ENCODE measurements around the gene NCKAP1.

NCKAP1 gene, protein sequence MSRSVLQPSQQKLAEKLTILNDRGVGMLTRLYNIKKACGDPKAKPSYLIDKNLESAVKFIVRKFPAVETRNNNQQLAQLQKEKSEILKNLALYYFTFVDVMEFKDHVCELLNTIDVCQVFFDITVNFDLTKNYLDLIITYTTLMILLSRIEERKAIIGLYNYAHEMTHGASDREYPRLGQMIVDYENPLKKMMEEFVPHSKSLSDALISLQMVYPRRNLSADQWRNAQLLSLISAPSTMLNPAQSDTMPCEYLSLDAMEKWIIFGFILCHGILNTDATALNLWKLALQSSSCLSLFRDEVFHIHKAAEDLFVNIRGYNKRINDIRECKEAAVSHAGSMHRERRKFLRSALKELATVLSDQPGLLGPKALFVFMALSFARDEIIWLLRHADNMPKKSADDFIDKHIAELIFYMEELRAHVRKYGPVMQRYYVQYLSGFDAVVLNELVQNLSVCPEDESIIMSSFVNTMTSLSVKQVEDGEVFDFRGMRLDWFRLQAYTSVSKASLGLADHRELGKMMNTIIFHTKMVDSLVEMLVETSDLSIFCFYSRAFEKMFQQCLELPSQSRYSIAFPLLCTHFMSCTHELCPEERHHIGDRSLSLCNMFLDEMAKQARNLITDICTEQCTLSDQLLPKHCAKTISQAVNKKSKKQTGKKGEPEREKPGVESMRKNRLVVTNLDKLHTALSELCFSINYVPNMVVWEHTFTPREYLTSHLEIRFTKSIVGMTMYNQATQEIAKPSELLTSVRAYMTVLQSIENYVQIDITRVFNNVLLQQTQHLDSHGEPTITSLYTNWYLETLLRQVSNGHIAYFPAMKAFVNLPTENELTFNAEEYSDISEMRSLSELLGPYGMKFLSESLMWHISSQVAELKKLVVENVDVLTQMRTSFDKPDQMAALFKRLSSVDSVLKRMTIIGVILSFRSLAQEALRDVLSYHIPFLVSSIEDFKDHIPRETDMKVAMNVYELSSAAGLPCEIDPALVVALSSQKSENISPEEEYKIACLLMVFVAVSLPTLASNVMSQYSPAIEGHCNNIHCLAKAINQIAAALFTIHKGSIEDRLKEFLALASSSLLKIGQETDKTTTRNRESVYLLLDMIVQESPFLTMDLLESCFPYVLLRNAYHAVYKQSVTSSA
- long read RNA-seq, result 0 reads

GRCh38 chr2:183038341-183039300, at the start of gene NCKAP1:
TSS of gene NCKAP1 (minus strand) at chr2:183038457. CDS start at chr2:183038099, 358 bp downstream.
- DNase-seq (ENCODE audit: low read depth in 1 of 2, low spot score in 1 of 2), result peak in 1 of 2 experiments; percentile 58
- TF ChIP-seq, protein P1, sequence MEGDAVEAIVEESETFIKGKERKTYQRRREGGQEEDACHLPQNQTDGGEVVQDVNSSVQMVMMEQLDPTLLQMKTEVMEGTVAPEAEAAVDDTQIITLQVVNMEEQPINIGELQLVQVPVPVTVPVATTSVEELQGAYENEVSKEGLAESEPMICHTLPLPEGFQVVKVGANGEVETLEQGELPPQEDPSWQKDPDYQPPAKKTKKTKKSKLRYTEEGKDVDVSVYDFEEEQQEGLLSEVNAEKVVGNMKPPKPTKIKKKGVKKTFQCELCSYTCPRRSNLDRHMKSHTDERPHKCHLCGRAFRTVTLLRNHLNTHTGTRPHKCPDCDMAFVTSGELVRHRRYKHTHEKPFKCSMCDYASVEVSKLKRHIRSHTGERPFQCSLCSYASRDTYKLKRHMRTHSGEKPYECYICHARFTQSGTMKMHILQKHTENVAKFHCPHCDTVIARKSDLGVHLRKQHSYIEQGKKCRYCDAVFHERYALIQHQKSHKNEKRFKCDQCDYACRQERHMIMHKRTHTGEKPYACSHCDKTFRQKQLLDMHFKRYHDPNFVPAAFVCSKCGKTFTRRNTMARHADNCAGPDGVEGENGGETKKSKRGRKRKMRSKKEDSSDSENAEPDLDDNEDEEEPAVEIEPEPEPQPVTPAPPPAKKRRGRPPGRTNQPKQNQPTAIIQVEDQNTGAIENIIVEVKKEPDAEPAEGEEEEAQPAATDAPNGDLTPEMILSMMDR (IDR thresholded peaks at IDR 0.05; ENCODE audit: insufficient read depth, low read length), result no peak
- TF ChIP-seq REST (IDR thresholded peaks at IDR 0.05; ENCODE audit: insufficient replicate concordance, low read depth) (no peak), POLR2AphosphoS5 (IDR thresholded peaks at IDR 0.05; ENCODE audit: low read depth) (no peak), GABPA (IDR thresholded peaks at IDR 0.05; ENCODE audit: low read depth) (no peak), SPI1 (IDR thresholded peaks at IDR 0.05; ENCODE audit: borderline replicate concordance, low read depth) (no peak)
- peak within 1 kb of the TSS; percentile 18 for H3K4me3 ChIP-seq (replicated peaks; ENCODE audit: insufficient read depth, low read length)
- H3K27me3 ChIP-seq (ENCODE audit: insufficient read depth, poor library complexity, severe bottlenecking), result peaks cover 55% of the 10 kb centered on the region
- H3K27ac ChIP-seq (replicated peaks), result no peak within 1 kb of the TSS

- TF ChIP-seq REST (IDR thresholded peaks at IDR 0.05; ENCODE audit: insufficient replicate concordance, low read depth), result no peak
- TF ChIP-seq SPI1 (IDR thresholded peaks at IDR 0.05; ENCODE audit: borderline replicate concordance, low read depth), result no peak
- no peak for TF ChIP-seq POLR2AphosphoS5 (IDR thresholded peaks at IDR 0.05; ENCODE audit: low read depth)
- TF ChIP-seq, protein P1 (IDR thresholded peaks at IDR 0.05; ENCODE audit: insufficient read depth, low read length), result no peak
- TF ChIP-seq GABPA (IDR thresholded peaks at IDR 0.05; ENCODE audit: low read depth), result no peak
- Histone ChIP-seq H3K27ac (replicated peaks) (no peak overlapping the region), H3K27me3 (ENCODE audit: insufficient read depth, poor library complexity, severe bottlenecking) (no peaks in the 10 kb centered on the region), H3K4me3 (replicated peaks; ENCODE audit: insufficient read depth, low read length) (no peak overlapping the region)
- DNase-seq (ENCODE audit: low read depth in 1 of 2, low spot score in 1 of 2), result no peak
Observed at GRCh38 chr2:183081911-183082310, 43.7 kb upstream of the NCKAP1 start.
